Left ventricle myocardium inferior (tissue), 1 donor: Measurements from ENCODE around the gene CDKN1A. TPM values are rescaled to one million over a fixed set of nuclear protein-coding genes. Genes with fewer than 3 reads are reported as not detected.

Source experiments
- DNase-seq: peaks from one replicate; pipeline ENCODE4 v3.0.0-alpha.2; 2020
- H3K27ac ChIP-seq: fragments of 200-600 bp; replicated peaks from 2 replicates; pipeline ENCODE4 v1.8.0; 2021
- H3K27me3 ChIP-seq: fragments of 200-600 bp; 2 replicates; pipeline ENCODE4 v1.8.0; 2021; ENCODE audit warnings: low read depth
- H3K36me3 ChIP-seq: fragments of 200-600 bp; 2 replicates; pipeline ENCODE4 v1.8.0; 2021
- H3K4me1 ChIP-seq: fragments of 200-600 bp; 2 replicates; pipeline ENCODE4 v1.8.0; 2021
- H3K4me3 ChIP-seq: fragments of 200-600 bp; 2 replicates; pipeline ENCODE4 v1.8.0; 2021; ENCODE audit warnings: mild to moderate bottlenecking, moderate library complexity
- H3K9me3 ChIP-seq: fragments of 200-600 bp; replicated peaks from 2 replicates; pipeline ENCODE4 v1.8.0; 2021
- intact Hi-C: fragments of 100-400 bp; cut with micrococcal nuclease; formaldehyde crosslinking; loops from one replicate; pipeline ENCODE4 v1.11.0; 2022
- total RNA-seq: library from RNA; stranded (reverse); fragmentation: NEBNext Ultra II Directional; extraction: Animal tissue kit (Norgen Biotek cat#: 25700); gene quantifications from one replicate; pipeline ENCODE4 v1.2.1, GENCODE V29; 2021
- TF ChIP-seq, protein P1 (sequence below): fragments of 200-600 bp; IDR thresholded peaks from 2 replicates; pipeline ENCODE4 v1.8.0; 2021; ENCODE audit warnings: antibody characterized with exemption, mild to moderate bottlenecking, borderline replicate concordance
- donor health status: DM: no; HTN: yes; CAD: no; lungs with severe emphysema.

Gene CDKN1A
- total RNA-seq, 1 donor from 2014 or later = 67.2 TPM

DNA sequence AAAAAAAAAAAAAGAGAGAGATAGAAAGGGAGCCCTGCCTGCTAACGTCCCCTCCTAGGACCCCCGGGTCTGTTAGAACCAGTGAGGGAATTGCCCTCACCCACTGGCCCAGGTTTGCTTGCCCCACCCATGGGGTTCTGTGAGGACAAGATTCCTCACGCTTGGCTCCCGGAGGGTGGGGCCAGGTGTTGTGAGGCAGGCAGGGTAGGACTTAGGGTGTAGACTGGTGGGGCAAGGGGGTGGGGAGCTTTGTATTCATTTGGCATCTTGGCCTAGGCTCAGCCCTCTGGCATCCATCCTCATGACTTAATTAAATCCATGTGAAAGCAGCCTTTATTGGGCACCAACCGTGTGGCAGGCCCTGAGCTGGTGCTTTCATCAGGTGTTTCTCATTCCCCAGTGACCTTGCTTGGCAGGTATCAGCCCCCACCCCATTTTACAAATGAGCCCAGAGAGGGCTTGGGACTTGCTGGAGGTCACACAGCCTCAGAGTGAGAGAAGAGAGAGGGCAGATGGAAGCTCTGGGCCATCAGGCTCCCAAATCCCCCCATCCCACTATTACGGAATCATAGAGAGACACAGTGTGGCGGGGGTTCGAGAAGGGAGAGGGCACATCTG is 38.1 kb downstream of the CDKN1A start:
- Histone ChIP-seq H3K9me3 (no peaks in the 10 kb centered on the region), H3K4me3 (no peak overlapping the region), H3K27me3 (no peaks in the 10 kb centered on the region), H3K36me3 (no peaks in the 10 kb centered on the region), H3K4me1 (no peaks in the 10 kb centered on the region), H3K27ac (no peak overlapping the region)
- TF ChIP-seq, protein P1, sequence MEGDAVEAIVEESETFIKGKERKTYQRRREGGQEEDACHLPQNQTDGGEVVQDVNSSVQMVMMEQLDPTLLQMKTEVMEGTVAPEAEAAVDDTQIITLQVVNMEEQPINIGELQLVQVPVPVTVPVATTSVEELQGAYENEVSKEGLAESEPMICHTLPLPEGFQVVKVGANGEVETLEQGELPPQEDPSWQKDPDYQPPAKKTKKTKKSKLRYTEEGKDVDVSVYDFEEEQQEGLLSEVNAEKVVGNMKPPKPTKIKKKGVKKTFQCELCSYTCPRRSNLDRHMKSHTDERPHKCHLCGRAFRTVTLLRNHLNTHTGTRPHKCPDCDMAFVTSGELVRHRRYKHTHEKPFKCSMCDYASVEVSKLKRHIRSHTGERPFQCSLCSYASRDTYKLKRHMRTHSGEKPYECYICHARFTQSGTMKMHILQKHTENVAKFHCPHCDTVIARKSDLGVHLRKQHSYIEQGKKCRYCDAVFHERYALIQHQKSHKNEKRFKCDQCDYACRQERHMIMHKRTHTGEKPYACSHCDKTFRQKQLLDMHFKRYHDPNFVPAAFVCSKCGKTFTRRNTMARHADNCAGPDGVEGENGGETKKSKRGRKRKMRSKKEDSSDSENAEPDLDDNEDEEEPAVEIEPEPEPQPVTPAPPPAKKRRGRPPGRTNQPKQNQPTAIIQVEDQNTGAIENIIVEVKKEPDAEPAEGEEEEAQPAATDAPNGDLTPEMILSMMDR = no peak
- no peak for DNase-seq
- intact Hi-C loops = no loop called here

GRCh38 chr6:36717231-36717825 is 38.8 kb downstream of the CDKN1A start:
- Histone ChIP-seq H3K36me3 (no peaks in the 10 kb centered on the region), H3K27me3 (no peaks in the 10 kb centered on the region), H3K4me1 (no peaks in the 10 kb centered on the region), H3K9me3 (no peaks in the 10 kb centered on the region), H3K4me3 (no peak overlapping the region), H3K27ac (no peak overlapping the region)
- intact Hi-C loops = no loop called here
- TF ChIP-seq, protein P1 = no peak
- DNase-seq = no peak

GRCh38 chr6:36717871-36718540 is 39.5 kb downstream of the CDKN1A start:
- TF ChIP-seq, protein P1 = no peak
- intact Hi-C loops = no loop called here
- H3K27me3 ChIP-seq = no peaks in the 10 kb centered on the region
- no peak overlapping the region for H3K27ac ChIP-seq
- H3K9me3 ChIP-seq = no peaks in the 10 kb centered on the region
- H3K4me1 ChIP-seq = no peaks in the 10 kb centered on the region
- DNase-seq = no peak
- no peaks in the 10 kb centered on the region for H3K36me3 ChIP-seq
- H3K4me3 ChIP-seq = no peak overlapping the region

DNA sequence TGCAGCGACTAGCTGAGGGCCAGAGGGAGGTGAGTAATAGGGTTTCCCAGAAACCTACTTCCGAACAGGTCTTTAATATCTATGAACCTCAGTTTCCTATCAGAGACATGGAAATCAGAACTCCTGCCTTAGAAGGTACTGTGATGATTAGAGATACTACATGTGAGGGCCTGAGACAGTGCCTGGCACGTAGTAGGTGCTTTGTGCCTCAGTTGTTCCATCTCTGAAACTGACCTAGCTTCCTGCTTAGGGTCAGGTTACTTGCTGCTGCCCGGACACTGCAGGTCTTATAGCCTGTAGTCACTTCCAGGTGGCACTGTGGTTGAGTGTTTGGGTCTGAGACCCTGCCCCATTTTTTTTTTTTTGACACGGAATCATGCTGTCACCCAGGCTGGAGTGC is 40.0 kb downstream of the CDKN1A start:
- H3K36me3 ChIP-seq = no peaks in the 10 kb centered on the region
- TF ChIP-seq, protein P1 = no peak
- no peaks in the 10 kb centered on the region for H3K4me1 ChIP-seq
- H3K27ac ChIP-seq = no peak overlapping the region
- intact Hi-C loops = no loop called here
- H3K9me3 ChIP-seq = no peaks in the 10 kb centered on the region
- no peaks in the 10 kb centered on the region for H3K27me3 ChIP-seq
- DNase-seq = no peak
- no peak overlapping the region for H3K4me3 ChIP-seq

GRCh38 chr6:36719126-36719525 is 40.6 kb downstream of the CDKN1A start:
- intact Hi-C loops = no loop called here
- no peaks in the 10 kb centered on the region for H3K27me3 ChIP-seq
- no peaks in the 10 kb centered on the region for H3K36me3 ChIP-seq
- no peaks in the 10 kb centered on the region for H3K9me3 ChIP-seq
- no peak overlapping the region for H3K27ac ChIP-seq
- TF ChIP-seq, protein P1 = no peak
- no peak overlapping the region for H3K4me3 ChIP-seq
- no peak for DNase-seq
- H3K4me1 ChIP-seq = no peaks in the 10 kb centered on the region
